Lung (tissue), 12 donors: ENCODE measurements around the gene MC2R. TPM values are rescaled to one million over a fixed set of nuclear protein-coding genes. Genes with fewer than 3 reads are reported as not detected.

ENCODE experiments used
- ATAC-seq: fragments of 200-7000 bp; cut with Tn5 transposase; one replicate; pipeline ENCODE4 v1.9.1; 2020; ENCODE audit warnings: moderate number of reproducible peaks; ENCODE audit not compliant: insufficient read depth, low FRiP score
- DNase-seq, 3 donors: peaks; one replicate each; pipeline ENCODE4 v3.0.0-alpha.2; 2013 to 2017
- H3K27ac ChIP-seq, 2 donors: one replicate each; pipeline ENCODE4 v1.5.1; 2013; ENCODE audit warnings: mild to moderate bottlenecking in 2 of 2, moderate library complexity in 2 of 2, control low read depth in 1 of 2, inconsistent platforms in 1 of 2, low read depth in 1 of 2, low read length in 1 of 2
- H3K27me3 ChIP-seq, 3 donors: one replicate each; pipeline ENCODE4 v1.5.1; 2013; ENCODE audit warnings: low read length in 2 of 3; ENCODE audit not compliant: control insufficient read depth in 3 of 3, insufficient read depth in 3 of 3
- H3K36me3 ChIP-seq, 4 donors: one replicate each; pipeline ENCODE4 v1.5.1; 2013; ENCODE audit warnings: low read length in 4 of 4, mild to moderate bottlenecking in 1 of 4, moderate library complexity in 1 of 4; ENCODE audit not compliant: control insufficient read depth in 4 of 4, insufficient read depth in 4 of 4
- H3K4me1 ChIP-seq, 5 donors: one replicate each; pipeline ENCODE4 v1.5.1; 2013; ENCODE audit warnings: low read length in 5 of 5, mild to moderate bottlenecking in 2 of 5, moderate library complexity in 1 of 5; ENCODE audit not compliant: control insufficient read depth in 5 of 5, insufficient read depth in 5 of 5
- H3K4me3 ChIP-seq: one replicate; pipeline ENCODE4 v1.5.1; 2013; ENCODE audit warnings: mild to moderate bottlenecking, control low read depth, moderate library complexity
- H3K9ac ChIP-seq, 2 donors: one replicate each; pipeline ENCODE4 v1.5.1; 2013; ENCODE audit warnings: low read length in 2 of 2, control low read depth in 1 of 2; ENCODE audit not compliant: insufficient read depth in 1 of 2
- H3K9me3 ChIP-seq, 4 donors: one replicate each; pipeline ENCODE4 v1.5.1; 2013; ENCODE audit warnings: low read length in 3 of 4, mild to moderate bottlenecking in 1 of 4, moderate library complexity in 1 of 4; ENCODE audit not compliant: control insufficient read depth in 4 of 4, insufficient read depth in 3 of 4
- CTCF ChIP-seq: IDR thresholded peaks from 2 replicates; pipeline ENCODE4 v1.5.1; 2012; ENCODE audit warnings: mild to moderate bottlenecking; ENCODE audit errors: control extremely low read depth, extremely low read depth
- WGBS, 2 donors: extraction: QIAGEN DNeasy Blood & Tissue Kit; methylation state at CpG; one replicate each; pipeline ENCODE4 v1.1.7; 2013; 5-methylcytosine and 5-hydroxymethylcytosine counted together
- polyA plus RNA-seq, 2 donors: library from polyadenylated mRNA; stranded (reverse); fragments of 200-250 nt; gene quantifications; one replicate each; pipeline ENCODE4 v1.2.1, GENCODE V29; 2013
- total RNA-seq, 2 donors: library from RNA; depleted of rRNA in 1 of 2; stranded (reverse); fragments of >200 nt in 1 of 2; gene quantifications; one replicate each; pipeline ENCODE4 v1.2.1, GENCODE V29; 2014 to 2021
- donor health status: control.
- donor health status: control.
- donor health status: Bipolar disorder and iron deficiency.
- donor health status: healthy.
- donor health status: DM: yes; HTN: yes; CAD: no.

The MC2R gene
- total and polyA plus RNA-seq, 4 donors: 0.06 TPM; not detected in 3

GRCh38 chr18:13909141-13909940, 6.0 kb downstream of the MC2R start:
- DNase-seq: no peak
- WGBS, 2 donors: 75 to 89% methylated on average over 4 of the region's 4 CpGs

GRCh38 chr18:13900633-13901032, 14.7 kb downstream of the MC2R start:
- H3K36me3 ChIP-seq: no peaks in the 10 kb centered on the region
- no peaks in the 10 kb centered on the region for H3K27me3 ChIP-seq
- no peaks in the 10 kb centered on the region for H3K4me1 ChIP-seq
- H3K9ac ChIP-seq: no peak overlapping the region
- no peak overlapping the region for H3K27ac ChIP-seq
- ATAC-seq (no peak), DNase-seq (no peak)
- no peak overlapping the region for H3K4me3 ChIP-seq
- peaks cover 0 to 9% (median 0%) of the 10 kb centered on the region in 4 donors for H3K9me3 ChIP-seq
- WGBS, 2 donors: 45 to 59% methylated on average over 1 of the region's 1 CpG
- no peak for TF ChIP-seq CTCF

More at GRCh38 chr18:13909141-13909940, 6.0 kb downstream of the MC2R start:
- no peaks in the 10 kb centered on the region for H3K27me3 ChIP-seq
- TF ChIP-seq CTCF: no peak
- no peak for ATAC-seq
- H3K9me3 ChIP-seq: peaks cover 0 to 3% (median 0%) of the 10 kb centered on the region in 4 donors
- H3K9ac ChIP-seq: no peak overlapping the region
- no peak overlapping the region for H3K27ac ChIP-seq
- H3K36me3 ChIP-seq: no peaks in the 10 kb centered on the region
- H3K4me3 ChIP-seq: no peak overlapping the region
- no peaks in the 10 kb centered on the region for H3K4me1 ChIP-seq

GRCh38 chr18:13895505-13896033, 19.8 kb downstream of the MC2R start:
- H3K27me3 ChIP-seq: no peaks in the 10 kb centered on the region
- H3K36me3 ChIP-seq: no peaks in the 10 kb centered on the region
- H3K9me3 ChIP-seq: peaks cover 0 to 9% (median 0%) of the 10 kb centered on the region in 4 donors
- 65 to 73% methylated on average over 6 of the region's 6 CpGs for WGBS, 2 donors
- no peak overlapping the region for H3K4me3 ChIP-seq
- no peaks in the 10 kb centered on the region for H3K4me1 ChIP-seq
- no peak for TF ChIP-seq CTCF
- no peak overlapping the region for H3K9ac ChIP-seq
- ATAC-seq: no peak
- DNase-seq: no peak
- no peak overlapping the region for H3K27ac ChIP-seq
